GM21529 (cell line): Measurements from ENCODE around the gene TMPRSS15.
"Not testable (repeated sequence)": the region's sequence is repeated elsewhere in the genome, so short reads cannot be mapped to it uniquely, and the experiment has no call there.

Source experiments
- ATAC-seq: cut with Tn5 transposase; IDR thresholded peaks from one replicate; pipeline ENCODE4 v1.9.1; 2021; ENCODE audit not compliant: unreplicated experiment

The TMPRSS15 gene

GRCh38 chr21:18403735-18404450 is at the start of gene TMPRSS15:
Gene TMPRSS15 (minus strand): TSS chr21:18403785. CDS start chr21:18403622, 163 bp downstream.
- no peak for ATAC-seq

DNA sequence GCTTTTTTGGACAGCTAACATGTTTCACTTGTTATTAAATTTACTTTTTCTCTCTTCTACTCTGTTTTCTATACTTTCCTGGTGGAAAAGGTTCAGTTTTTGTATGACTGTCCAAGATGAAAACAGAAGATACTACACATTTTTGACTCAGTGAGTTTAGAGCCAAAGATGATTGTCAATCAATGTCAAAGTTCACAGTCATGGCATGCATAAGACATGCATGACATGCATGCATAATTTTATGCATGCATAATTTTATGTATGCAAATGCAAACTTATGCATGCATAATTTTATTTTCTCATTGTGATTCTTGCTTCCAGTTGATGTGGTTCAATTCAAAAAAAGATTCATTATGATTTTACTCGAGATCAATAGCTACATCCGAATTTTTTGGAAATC is 48.1 kb upstream of the TMPRSS15 start:
- ATAC-seq: no peak

DNA sequence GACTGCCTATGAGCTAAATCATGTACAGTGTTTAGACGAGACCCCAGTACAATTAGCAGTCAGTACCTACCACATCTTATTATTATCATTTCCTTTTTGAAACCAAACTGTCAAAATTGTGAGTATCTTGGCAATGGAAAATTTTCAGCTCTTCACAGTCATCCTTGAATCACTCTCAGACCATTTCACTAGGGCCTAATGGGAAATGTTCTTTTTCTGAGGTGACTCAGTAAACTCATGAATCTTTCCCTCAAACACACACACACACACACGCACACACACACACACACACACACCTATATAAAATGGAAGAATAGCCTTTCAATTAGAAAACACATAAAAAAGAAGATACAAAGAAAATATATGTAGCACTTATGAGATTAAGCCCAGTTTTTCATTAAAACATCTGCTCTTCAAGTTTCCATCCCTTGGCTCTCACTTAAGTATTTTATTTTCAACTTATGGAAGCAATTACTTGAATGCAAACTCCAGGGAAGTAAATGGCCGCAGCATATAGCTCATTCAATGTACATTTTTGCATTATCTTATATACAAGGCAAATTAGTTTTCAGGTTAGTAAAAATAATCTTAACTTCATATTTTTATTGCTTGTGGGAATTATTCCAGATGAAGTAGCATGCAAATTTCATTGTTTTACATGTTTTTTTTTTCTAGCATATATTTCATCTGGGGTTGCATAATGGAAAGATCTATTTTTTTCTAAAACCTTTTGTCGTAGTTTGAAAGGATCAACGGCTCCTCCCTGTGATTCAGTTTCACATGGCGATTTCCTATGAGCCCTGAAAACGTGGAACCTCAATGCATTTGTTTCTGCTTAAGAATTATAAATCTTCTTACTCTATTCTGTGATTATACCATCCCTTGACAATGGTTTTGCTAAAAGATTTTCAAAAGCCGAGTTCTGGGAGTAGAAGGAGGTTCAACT is 46.3 kb upstream of the TMPRSS15 start:
- no peak for ATAC-seq

- no peak for ATAC-seq
Measured at GRCh38 chr21:18443701-18444100, 40.1 kb upstream of the TMPRSS15 start.

DNA sequence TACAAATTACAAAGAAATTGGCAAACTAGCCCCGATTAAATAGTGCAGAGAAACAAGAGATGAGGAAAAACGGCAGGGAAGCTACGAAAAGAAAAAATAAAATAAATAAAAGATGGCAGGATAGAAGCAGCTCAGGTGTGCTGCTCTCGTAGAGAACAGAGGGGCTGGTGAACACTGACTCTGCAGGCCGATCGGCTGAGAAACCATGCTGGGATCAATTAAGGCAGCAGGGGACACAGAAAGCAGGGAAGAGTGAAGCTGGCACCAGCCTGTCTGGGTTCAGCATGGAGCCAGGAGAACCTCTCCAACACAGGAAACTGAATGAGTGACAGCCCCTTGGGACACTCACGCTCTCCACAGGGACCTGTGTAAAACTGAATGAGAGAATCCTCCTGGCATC is 39.5 kb upstream of the TMPRSS15 start:
- no peak for ATAC-seq

DNA sequence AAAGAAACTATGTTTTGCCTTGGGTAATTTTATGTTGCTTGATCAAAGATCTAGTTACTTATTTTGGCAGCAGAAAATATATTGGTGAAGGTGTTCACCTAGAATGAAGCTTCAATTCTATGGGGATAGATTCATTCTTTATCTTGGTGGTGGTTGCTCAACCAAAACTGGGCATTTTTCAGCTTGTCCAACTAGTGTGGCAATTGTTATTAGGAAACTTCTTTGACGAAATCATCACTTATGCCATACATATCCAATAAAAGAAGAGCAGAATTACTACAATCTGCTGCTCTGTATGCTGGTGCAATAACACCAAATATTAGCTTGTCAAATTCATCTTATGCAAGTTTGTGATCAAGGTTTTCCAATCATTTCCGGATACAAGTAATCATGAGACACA is 26.8 kb upstream of the TMPRSS15 start:
- ATAC-seq: no peak

- no peak for ATAC-seq
Measured at GRCh38 chr21:18424276-18424675, 20.7 kb upstream of the TMPRSS15 start.

GRCh38 chr21:18417141-18417790 is 13.7 kb upstream of the TMPRSS15 start:
- ATAC-seq: no peak

- ATAC-seq: no peak
Measured at GRCh38 chr21:18411565-18411964, 8.0 kb upstream of the TMPRSS15 start.

- no peak for ATAC-seq
Measured at GRCh38 chr21:18409579-18409978, 6.0 kb upstream of the TMPRSS15 start.

DNA sequence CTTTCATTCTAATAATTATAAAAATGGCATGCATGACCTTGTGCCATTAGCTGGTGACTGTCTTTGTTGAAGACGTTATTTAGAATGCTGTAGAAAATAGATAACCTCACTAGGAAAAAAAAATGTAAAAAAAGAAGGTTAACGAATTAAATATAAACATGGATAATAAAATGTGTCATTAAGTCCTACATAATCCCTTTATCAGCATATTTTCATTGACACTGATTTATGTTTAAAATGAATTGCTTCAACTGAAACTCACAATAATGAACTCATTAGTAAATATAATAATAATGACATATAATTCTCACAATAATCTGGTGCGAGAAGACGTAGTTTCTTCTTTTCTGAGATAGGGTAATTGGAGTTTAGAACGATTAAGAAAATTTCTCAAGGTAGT is 4.7 kb downstream of the TMPRSS15 start:
- no peak for ATAC-seq

GRCh38 chr21:18387994-18388393 is 15.6 kb downstream of the TMPRSS15 start:
- no peak for ATAC-seq

DNA sequence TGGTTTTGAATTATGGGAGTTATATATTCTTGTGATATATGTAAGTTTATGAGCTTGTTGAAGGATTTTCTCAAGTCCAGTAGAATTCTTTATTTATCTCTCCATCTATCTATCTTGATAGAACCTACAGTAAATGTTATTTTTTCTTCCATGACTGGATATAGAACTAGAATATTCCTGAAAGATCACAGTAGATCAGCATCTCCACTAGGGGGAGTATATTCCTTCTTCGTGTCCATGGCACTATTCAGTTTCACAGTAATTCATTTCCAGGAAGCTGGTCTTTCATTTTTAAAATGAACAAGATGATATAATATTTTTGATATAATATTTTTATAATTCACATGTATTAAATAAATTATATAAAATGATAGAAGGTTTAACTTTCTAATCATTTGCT is 18.8 kb downstream of the TMPRSS15 start:
- ATAC-seq: no peak

GRCh38 chr21:18382934-18383619 is 20.5 kb downstream of the TMPRSS15 start:
- not testable (repeated sequence) for ATAC-seq

- no peak for ATAC-seq
Measured at GRCh38 chr21:18382141-18382540, 21.4 kb downstream of the TMPRSS15 start.

DNA sequence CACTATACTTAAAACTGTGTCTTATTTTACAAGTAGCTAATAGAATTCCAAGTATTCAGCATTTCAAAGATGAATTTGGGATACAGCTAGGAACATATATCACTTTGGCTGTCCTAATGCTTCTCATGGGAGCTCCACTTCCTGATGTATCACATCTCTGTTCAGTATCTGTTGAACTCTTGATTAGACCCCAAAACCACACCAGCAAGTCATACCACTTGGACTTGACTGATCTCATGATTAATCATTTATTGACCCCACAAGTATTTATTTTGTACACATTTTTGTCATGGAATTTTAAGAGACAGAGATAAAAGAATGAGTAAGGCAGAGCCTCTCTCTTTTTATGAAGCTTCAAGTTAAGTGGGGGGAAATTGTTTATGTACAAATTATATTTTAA is 30.0 kb downstream of the TMPRSS15 start:
- ATAC-seq: no peak

- ATAC-seq: no peak
Measured at GRCh38 chr21:18370301-18370700, 33.3 kb downstream of the TMPRSS15 start.

- ATAC-seq: no peak
Measured at GRCh38 chr21:18369115-18369514, 34.5 kb downstream of the TMPRSS15 start.

GRCh38 chr21:18368205-18368604 is 35.4 kb downstream of the TMPRSS15 start:
- ATAC-seq: no peak

DNA sequence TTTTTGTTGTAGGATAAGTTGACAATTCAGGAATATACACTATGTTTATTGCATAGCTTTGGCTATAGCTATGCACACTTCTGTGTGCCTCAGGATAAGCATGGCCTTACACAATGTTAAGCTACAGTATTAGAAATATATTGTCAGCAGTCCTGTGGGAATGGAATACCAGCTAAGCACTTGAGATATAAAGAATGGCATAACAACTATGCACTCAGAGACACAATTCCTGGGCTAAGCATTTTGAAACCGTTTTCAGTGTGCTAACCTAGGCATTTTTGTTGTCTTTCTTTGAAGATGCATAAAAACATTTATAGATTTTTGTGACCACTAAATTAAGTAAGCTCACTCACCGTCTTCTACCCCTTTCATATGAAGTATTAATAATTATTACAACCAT is 46.8 kb downstream of the TMPRSS15 start:
- ATAC-seq: no peak

- no peak for ATAC-seq
Measured at GRCh38 chr21:18354947-18355346, 48.6 kb downstream of the TMPRSS15 start.
